Osteoblast (primary cell): Measurements from ENCODE around the gene KLHL10. TPM values are rescaled to one million over a fixed set of nuclear protein-coding genes. Genes with fewer than 3 reads are reported as not detected.

ENCODE experiments used
- DNase-seq: peaks from one replicate; pipeline ENCODE4 v3.0.0; 2011; ENCODE audit warnings: low spot score, mixed read lengths; ENCODE audit not compliant: insufficient read length; ENCODE audit errors: missing footprints
- H2AFZ ChIP-seq: 2 replicates; pipeline ENCODE4 v1.6.0; 2011; ENCODE audit warnings: mild to moderate bottlenecking, low read length
- H3K27ac ChIP-seq: 2 replicates; pipeline ENCODE4 v1.5.1; 2011; ENCODE audit warnings: mild to moderate bottlenecking, low read depth, low read length, moderate library complexity
- H3K27me3 ChIP-seq: 2 replicates; pipeline ENCODE4 v1.6.0; 2012; ENCODE audit warnings: mild to moderate bottlenecking, control low read depth, inconsistent platforms, low read length, moderate library complexity; ENCODE audit not compliant: insufficient read depth
- H3K36me3 ChIP-seq: 2 replicates; pipeline ENCODE4 v1.5.1; 2011; ENCODE audit warnings: mild to moderate bottlenecking, low read length, control low read depth, moderate library complexity; ENCODE audit not compliant: insufficient read depth
- H3K4me1 ChIP-seq: 2 replicates; pipeline ENCODE4 v1.5.1; 2011; ENCODE audit warnings: mild to moderate bottlenecking, low read length, control low read depth, moderate library complexity; ENCODE audit not compliant: insufficient read depth
- H3K4me2 ChIP-seq: 2 replicates; pipeline ENCODE4 v1.6.0; 2011; ENCODE audit warnings: mild to moderate bottlenecking, low read length; ENCODE audit not compliant: insufficient read depth
- H3K4me3 ChIP-seq: fragments of 200-600 bp; sonication (generic); 3 replicates; pipeline ENCODE4 v1.5.1; 2012; ENCODE audit warnings: mild to moderate bottlenecking, low read length, inconsistent platforms; ENCODE audit not compliant: insufficient read depth
- H3K79me2 ChIP-seq: 2 replicates; pipeline ENCODE4 v1.6.0; 2012; ENCODE audit warnings: mild to moderate bottlenecking, low read length, control low read depth, inconsistent platforms; ENCODE audit not compliant: insufficient read depth
- H3K9me3 ChIP-seq: 2 replicates; pipeline ENCODE4 v1.5.1; 2011; ENCODE audit warnings: low read depth, low read length, control low read depth
- H4K20me1 ChIP-seq: 2 replicates; pipeline ENCODE4 v1.6.0; 2012; ENCODE audit warnings: mild to moderate bottlenecking, low read length, control low read depth; ENCODE audit not compliant: insufficient read depth
- CTCF ChIP-seq: IDR thresholded peaks from 2 replicates; pipeline ENCODE4 v1.5.1; 2011; ENCODE audit warnings: mild to moderate bottlenecking, low read depth, low read length, moderate library complexity; ENCODE audit errors: extremely low read depth
- total RNA-seq: library from RNA; depleted of rRNA; stranded (reverse); fragments of >200 nt; gene quantifications from 2 replicates; pipeline ENCODE4 v1.2.3, GENCODE V29; 2012

The KLHL10 gene
- total RNA-seq, 1 donor, result 0.36 TPM

- Histone ChIP-seq H3K4me3 (no peak overlapping the region), H3K27me3 (no peaks in the 10 kb centered on the region), H3K9me3 (no peaks in the 10 kb centered on the region), H4K20me1 (peaks cover 41% of the 10 kb centered on the region), H3K27ac (no peak overlapping the region), H3K4me1 (peaks cover 9% of the 10 kb centered on the region), H3K79me2 (peaks cover 74% of the 10 kb centered on the region), H3K36me3 (no peaks in the 10 kb centered on the region), H3K4me2 (no peak overlapping the region), H2AFZ (no peak overlapping the region)
- DNase-seq, result no peak
- no peak for TF ChIP-seq CTCF
Observed at GRCh38 chr17:41860254-41860931, 22.8 kb downstream of the KLHL10 start.

GRCh38 chr17:41863074-41863848 lies 25.6 kb downstream of the KLHL10 start:
- H4K20me1 ChIP-seq, result peaks cover 45% of the 10 kb centered on the region
- H3K36me3 ChIP-seq, result peaks cover 16% of the 10 kb centered on the region
- no peak for TF ChIP-seq CTCF
- H2AFZ ChIP-seq, result no peak overlapping the region
- peaks cover 12% of the 10 kb centered on the region for H3K4me1 ChIP-seq
- H3K4me3 ChIP-seq, result peak overlapping the region; percentile 98
- H3K9me3 ChIP-seq, result no peaks in the 10 kb centered on the region
- no peak overlapping the region for H3K27ac ChIP-seq
- DNase-seq, result no peak
- no peaks in the 10 kb centered on the region for H3K27me3 ChIP-seq
- peak overlapping the region; percentile 100 for H3K4me2 ChIP-seq
- peaks cover 61% of the 10 kb centered on the region for H3K79me2 ChIP-seq

- peaks cover 53% of the 10 kb centered on the region for H3K79me2 ChIP-seq
- H2AFZ ChIP-seq, result peak overlapping the region; percentile 89
- no peak for DNase-seq
- H3K4me1 ChIP-seq, result peaks cover 12% of the 10 kb centered on the region
- peak overlapping the region; percentile 100 for H3K4me2 ChIP-seq
- H3K27ac ChIP-seq, result peak overlapping the region; percentile 73
- peaks cover 28% of the 10 kb centered on the region for H3K36me3 ChIP-seq
- no peaks in the 10 kb centered on the region for H3K9me3 ChIP-seq
- no peak for TF ChIP-seq CTCF
- H3K4me3 ChIP-seq, result peak overlapping the region; percentile 98
- no peaks in the 10 kb centered on the region for H3K27me3 ChIP-seq
- peaks cover 45% of the 10 kb centered on the region for H4K20me1 ChIP-seq
Observed at GRCh38 chr17:41864498-41864835, 26.8 kb downstream of the KLHL10 start.

- Histone ChIP-seq H2AFZ (peak within 1 kb of the TSS; percentile 93), H3K4me2 (peak within 1 kb of the TSS; percentile 100), H4K20me1 (peaks cover 42% of the 10 kb centered on the region), H3K79me2 (peaks cover 47% of the 10 kb centered on the region), H3K27me3 (no peaks in the 10 kb centered on the region), H3K27ac (peak within 1 kb of the TSS; percentile 73), H3K4me1 (peaks cover 12% of the 10 kb centered on the region), H3K36me3 (peaks cover 33% of the 10 kb centered on the region), H3K4me3 (peak within 1 kb of the TSS; percentile 98), H3K9me3 (no peaks in the 10 kb centered on the region)
- DNase-seq, result peak; percentile 98
- no peak for TF ChIP-seq CTCF
Observed at GRCh38 chr17:41864836-41865595, 27.4 kb downstream of the KLHL10 start, which contains the start of gene KLHL11. Gene KLHL11 (minus strand): TSS chr17:41865423. CDS start chr17:41865370, 53 bp downstream.
